NCI-H526 treated with DMSO at 0.1 percent for 48 hours (cell line): ENCODE data around the gene KLF11.

Experiments
- DNase-seq: peaks from one replicate; lab custom pipeline; 2025; lab: John Stamatoyannopoulos, UW

Gene KLF11

DNA sequence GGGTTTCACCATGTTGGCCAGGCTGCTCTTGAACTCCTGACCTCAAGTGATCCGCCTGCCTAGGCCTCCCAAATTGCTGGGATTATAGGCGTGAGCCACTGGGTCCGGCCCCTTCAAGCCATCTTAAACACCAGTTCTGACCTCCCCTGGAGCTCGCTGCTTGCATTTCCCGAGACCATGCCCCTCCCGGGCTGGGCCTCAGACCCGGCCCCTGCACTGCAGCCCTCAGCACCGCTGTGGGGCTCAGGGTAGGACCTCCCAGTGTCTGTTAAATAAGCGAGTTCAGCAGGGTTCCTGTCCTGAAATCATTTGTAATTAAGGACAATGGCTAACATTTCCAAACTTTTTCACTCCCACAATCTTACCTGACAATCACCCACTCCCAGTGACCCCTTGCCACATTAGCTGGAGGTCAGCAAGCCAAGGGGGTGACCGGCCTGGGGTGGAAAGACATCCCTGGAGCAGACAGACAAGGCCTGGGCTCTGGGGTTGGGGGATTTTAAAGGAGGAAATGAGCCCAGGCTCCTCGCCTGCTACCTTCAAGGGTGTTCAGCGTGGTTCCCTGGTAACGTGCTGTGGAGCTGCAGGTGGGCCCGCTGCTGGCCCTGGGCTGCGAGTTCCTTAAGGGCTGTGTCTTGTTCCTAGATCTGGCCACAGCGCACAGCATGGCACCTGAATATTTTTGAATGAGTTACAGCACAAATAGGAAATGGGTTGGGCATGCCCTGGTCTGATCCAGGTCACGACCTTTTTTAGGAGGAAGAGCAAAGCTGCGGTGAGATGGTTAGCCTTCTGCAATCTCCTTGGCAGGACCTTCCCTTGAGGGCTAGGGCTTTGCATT is 21.8 kb downstream of the KLF11 start:
- DNase-seq: no peak

DNA sequence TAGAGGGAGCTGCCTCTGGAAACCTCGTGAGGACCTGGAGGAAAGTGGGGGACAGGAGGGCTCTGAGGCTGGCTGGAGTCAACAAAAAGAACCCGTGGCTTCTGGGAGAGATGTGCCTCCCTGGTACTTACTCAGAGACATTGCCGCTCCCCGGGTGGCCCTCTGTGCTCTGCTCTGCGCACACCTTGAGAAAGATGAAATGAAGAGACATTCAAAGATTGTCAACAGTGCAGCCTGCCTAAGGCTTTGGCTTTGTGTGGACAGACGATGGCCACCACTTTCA is 22.4 kb downstream of the KLF11 start:
- no peak for DNase-seq

DNA sequence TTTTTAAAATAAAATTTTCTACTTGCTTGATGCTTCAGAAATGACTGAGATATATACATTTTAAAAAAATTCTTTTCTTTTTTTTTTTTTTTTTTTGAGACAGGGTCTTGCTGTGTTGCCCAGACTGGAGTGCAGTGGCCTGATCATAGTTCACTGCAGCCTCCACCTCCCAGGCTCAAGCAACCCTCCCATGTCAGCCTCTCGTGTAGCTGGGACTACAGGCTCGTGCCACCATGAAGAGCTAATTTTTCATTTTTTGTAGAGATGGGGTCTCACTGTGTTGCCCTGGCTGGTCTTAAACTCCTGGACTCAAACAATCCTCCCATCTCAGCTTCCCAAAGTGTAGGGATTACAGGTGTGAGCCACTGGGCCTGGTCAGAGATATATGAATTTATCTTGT is 24.0 kb downstream of the KLF11 start:
- DNase-seq: no peak

DNA sequence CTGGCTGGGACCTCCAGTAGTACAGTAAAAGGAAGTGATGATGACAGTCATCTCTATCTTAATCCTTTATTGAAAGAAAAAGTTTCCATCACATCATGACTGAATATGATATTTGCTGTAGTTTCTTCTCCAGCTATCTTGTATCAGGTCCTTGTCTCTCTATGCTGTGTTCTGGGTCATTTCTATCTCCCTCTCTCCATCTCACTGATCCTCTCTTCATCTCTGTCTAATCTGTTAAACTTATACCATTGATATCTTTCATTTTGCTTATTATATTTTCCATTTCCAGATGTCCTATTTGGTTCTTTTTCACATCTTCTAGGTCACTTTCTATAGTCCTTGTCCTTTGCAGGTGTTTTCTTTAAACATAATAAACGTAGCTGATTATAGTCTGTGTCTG is 24.5 kb downstream of the KLF11 start:
- no peak for DNase-seq

DNA sequence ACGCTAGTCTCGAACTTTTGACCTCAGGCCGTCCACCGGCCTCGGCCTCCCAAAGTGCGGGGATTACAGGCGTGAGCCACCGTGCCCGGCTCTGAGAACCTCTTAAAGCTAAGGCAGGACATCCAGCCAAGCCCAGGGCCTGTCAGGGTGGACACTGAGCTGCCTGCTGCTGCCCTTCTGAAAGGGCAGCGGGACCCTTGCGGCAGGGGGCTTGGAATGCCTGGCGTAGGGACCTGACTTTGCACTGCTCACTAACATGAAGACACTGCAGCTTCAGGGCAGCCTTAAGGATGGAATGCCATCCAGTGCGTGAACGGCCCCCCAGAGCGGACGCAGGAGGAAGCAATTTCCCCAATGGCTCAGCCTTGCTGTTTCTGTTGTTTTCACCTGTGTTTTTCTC is 27.8 kb downstream of the KLF11 start:
- DNase-seq: no peak

DNA sequence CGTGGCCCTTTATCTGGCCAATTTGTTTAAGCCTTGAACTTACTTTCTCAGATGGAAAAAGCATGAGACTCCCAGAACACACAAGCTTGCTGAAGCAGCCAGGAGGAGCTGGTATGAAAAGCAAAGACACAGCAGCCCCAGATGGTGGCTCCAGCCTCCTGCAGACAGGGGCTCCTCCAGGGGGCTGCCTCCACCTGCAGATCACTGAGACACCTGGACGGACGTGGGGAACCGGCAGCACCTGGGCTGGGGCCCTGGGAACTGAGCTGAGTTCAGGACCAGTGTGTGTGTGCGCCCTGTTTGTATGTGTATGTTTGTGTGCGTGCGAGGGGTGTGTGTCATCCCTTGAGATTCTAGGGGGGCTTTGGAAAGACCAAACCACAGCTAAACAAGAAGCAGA is 28.2 kb downstream of the KLF11 start:
- DNase-seq: no peak

DNA sequence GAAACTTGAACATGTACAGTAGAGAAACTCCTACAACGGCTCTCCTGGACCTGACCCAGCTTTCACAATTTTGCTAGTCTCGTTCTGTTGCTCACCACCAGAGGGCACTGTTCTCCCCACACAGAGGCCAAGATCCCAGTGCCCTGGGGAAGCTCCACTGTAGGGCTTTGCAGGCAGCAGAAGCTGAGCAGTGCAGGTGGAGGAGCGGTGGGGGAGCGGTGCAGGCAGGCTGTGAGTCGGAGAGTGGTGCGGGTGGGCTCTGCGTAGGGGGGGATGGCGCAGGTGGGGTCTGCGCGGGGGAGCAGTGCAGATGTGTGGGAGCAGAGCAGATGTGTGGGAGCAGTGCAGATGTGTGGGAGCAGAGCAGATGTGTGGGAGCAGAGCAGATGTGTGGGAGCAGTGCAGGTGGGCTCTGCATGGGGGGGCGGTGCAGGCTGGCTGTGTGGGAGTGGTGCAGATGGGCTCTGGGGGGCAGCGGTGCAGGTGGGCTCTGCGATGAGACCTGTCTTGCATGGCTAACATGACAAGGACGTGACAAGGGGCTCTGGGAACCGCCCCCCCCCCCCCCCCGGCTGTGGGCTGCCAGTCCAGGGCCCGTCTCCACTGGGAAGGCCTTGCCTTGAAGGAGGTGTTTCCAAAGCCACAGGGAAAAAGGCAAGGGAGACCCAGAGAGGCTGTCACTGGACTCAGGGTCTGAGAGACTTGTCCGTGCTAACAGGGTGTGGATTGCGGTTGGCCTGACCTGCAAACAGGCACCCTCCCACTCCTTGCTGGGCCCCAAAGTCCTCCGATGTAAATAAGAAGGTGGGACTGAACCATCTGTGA is 29.5 kb downstream of the KLF11 start:
- peak; percentile 80 for DNase-seq

DNA sequence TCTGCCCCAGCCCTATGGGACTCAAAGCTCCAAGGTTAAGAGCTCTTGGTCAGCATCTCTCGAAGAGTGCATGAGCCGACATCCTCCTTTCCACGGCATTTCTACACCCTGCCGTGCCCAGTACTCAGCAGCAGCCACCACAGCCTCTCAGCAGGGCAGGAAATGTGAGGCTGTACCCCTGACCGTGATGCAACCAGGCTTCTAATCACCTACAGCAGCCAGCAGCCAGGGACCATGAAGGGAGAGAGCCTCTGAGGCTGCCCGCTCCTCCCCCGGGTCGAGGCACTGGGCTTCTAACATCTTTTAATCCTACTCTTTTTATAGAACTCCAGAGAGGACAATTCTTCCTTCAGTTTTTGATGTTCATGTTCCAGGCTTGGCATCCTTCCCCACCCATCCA is 30.4 kb downstream of the KLF11 start:
- no peak for DNase-seq

DNA sequence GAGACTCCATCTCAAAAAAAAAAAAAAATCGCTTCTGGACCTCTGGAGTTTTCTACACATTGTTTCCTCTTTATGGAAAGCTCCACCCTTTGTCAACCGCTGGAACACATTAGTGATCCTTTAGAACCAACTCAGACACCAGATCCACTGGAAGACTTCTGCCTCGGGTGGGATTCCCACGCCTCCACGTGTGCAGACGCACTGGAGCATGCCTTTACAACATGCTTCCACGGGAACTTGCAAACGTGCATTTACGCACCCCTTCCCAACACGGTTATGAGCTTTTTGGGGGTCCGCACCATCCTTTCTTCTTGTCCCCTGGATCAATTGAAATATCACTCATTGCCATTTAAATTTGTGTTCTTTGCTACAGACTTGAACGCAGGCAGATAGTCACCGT is 31.8 kb downstream of the KLF11 start:
- no peak for DNase-seq

DNA sequence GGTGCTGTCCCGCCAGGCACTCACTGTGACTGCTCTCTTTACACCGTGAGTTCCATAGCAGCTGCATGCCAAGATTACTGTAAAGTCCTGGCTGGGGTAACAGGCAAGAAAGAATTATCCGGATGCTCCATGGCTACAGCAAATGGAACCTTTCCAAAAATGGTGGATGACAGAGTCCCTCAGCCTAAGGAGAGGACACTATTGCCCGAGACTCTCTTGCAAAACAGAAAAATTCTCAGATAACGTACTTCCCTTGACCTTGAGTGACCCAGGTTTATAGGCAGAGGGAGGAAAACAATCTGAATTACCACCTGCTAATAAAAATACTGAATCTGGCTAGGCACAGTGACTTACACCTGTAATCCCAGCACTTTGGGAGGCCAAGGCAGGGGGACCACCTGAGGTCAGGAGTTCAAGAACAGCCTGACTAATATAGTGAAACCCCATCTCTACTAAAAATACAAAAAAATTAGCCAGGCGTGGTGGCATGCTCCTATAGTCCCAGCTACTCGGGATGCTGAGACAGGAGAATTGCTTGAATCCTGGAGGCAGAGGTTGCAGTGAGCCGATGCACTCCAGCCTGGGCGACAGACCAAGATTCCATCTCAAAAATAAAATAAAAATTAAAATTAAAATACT is 32.3 kb downstream of the KLF11 start:
- DNase-seq: no peak

DNA sequence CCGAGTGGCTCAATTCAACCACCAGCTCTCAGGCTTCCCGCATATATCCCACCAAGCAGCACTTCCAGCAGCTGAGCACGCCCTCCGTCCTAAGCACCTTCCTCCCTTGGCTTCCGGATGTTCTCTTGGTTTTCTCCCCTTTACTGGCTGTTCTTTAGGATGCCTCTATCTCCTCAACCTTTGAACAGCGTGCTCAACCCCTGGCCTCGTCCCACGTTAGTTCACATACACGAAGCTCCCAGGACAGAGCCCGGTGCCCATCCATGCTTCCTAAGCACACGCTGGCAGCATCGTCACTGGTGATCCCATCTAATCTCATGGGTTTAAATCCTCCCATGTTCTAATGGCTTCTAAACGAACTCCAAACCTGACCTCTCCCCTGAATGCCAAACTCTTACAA is 33.2 kb downstream of the KLF11 start:
- DNase-seq: no peak

DNA sequence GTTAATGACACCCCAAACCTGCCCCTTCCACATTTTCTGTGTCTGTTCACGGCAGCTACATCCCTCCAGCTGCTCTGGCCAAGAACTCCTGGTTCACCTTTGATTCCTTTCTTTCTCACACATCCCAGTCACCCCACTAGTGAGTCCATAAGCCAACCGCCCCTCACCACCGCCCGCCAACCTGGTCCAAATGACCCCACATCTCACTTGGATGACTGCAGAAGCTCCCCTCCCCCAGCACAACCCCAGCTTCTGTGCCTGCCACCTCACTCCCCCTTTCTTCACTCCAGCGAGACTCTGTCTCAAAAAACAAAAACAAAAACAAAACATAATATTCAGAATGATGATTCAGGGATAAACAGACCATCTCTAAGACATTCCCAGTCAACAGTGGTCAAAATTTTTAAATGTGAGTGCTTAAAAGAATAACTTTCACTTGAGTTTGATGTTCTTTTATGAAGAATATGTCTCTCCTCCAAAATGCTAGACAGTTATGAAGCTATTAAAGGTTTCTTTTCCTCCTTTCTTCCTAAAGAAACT is 33.7 kb downstream of the KLF11 start:
- DNase-seq: no peak

DNA sequence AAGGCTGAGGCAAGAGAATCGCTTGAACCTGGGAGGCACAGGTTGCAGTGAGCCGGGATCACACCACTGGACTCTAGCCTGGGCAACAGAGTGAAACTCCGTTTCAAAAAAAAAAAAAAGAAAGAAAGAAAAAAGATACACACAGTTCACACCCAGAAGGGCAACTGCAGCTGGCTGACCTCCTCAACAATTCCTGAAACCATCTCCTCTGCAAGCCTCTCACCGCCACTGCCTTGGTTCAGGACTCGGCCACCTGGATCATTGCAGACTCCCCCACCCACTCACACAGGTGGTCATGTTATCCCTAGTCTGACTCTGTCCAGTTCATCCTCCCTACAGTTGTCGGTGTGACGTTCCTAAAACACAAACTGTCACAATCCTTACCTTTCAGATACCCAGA is 34.7 kb downstream of the KLF11 start:
- DNase-seq: no peak

DNA sequence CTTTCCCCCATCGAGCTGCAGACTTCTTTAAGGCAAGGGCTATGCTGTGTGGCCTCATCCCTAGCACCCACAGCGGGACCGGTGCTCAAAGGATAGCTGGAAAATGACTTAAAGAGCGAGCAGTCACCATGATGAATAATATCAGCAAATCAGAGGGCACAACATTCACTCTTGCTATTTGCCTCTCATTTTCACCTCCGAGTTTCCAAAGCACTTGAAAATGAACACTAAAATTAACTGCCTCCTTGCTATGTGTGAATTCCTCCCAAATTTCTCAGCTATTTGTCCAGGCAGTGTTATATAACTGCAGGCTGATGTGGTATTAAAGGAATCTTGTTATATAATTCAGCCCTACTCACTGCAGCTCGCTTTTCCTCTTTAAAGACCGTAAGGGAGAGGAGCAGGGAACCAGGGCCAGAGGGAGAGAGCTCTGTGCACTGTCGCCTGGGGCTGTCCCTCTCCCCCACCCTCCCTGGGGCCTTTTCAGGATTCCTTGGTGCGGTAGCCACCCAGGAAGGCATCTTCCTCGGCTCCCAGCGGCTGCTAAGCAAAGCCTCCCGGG is 35.4 kb downstream of the KLF11 start:
- DNase-seq: no peak

DNA sequence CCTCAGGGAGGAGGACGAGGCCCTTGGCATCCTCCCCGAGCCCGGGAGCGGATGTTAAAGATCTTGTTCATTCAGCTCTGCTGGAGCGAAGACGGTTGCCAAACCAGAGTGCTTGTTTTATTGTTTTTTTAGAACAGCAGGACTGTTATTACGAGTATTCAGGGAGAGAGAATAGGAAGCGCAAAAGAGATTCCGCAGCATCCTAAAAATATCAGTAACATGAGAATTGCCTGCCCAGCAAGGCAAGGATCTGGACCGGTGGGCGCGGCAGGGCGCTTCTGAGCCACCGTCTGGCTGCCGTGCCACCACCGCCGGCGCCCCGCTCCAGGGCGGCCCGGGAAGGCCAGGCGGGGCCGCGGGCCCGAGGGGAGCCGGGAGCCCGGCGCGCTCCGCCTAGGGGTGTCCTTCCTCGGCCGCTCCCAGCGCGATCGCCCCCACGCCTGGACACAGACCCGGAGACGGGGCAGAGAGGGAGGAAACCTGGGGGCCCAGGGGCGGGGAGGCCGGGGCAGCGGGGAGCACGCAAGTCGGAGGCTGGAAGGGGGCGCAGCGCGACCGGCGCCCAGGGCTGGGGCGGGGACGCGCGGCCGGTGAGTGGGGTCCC is 36.0 kb downstream of the KLF11 start:
- DNase-seq: no peak

DNA sequence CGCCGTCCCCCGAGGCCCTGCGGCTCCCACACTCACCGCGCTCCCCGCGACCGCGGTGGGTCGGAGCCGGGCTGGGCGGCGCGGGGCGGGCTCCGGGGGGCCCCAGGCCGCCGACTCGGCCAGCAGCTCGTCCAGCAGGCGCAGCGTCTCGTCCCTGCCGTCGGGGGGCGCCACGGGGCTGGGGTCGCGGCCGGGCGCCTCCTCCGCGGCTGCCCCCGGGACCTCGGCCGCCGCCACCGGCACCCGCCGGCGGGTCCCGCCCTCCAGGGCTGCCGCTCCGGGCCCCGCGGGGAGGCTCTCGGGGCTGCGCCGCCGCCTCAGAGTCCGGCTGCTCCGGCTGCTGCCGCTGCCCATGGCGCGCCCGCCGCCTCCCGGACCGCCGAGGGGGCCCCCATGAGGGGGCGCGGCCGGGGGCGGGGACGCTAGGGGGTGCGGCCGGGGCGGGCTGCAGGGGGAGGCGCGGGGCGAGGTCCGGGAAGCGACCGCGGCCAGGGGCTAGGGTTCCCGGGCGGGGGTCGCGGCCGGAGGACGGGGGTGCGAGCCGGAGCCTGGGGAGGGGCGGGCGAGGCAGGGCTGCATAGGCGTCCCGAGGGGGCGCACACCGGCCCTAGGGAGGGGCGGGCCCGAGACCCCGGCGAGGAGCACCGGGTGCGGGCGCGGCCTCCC is 36.7 kb downstream of the KLF11 start, which contains the start of gene CYS1:
Gene CYS1 (minus strand): TSS at position 542 of the 666 bp plus-strand sequence. CDS start 188 bp downstream, at position 354.
- DNase-seq: no peak

DNA sequence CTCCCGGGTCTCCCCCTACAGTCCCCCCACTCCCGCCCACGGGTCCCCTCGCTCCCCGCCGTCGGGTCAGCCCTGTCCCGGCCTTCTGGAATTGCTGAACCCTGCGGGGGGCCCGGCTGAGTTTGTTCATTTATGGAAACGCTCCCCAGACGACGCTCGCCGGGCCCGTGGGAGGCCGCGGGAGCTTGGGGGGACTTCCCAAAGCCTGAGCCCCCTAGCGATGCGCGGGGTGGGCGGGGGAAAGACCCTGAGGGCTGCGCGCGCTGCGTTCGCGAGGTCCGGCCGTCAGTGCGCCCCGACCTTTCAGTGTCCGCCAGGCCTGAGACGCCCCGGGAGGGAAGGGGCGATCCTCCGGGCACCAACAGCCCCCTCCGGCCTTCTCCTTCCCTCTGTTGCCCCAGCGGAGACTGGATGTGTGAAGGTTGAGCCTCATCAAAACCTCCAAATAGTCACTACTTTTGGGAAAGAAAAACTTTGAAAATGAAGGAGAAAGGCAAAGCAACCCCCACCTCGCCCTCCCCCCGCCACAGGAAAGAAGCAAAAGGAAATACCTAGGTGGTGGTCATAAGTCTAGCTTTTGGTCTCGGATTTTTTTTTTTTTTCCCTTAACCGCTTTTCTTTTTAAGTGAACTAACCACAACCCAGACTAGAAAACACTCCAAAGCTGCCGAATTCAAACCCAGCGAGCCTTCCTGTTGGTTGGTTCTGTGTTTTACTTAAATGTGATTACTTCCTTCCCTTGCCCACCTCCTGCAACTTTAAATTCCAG is 37.4 kb downstream of the KLF11 start:
- no peak for DNase-seq

DNA sequence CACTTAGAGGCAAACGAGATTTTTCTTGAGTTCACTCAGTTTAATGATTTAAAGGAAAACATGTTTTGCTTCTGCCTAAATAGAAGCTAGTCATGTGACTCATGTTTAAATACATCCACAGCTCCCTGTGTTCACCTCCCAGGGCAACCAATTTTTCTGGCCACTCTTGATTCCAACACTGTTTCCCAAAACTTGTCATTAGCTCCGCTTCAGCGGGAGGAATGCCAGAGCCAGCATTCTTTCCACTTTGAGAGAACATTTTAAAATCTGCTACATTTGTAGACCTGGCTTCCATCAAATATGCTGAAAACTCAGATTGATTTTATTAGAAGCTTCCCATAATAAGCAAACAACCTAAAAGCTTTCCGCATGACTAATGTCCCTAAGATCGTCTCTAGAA is 39.7 kb downstream of the KLF11 start:
- no peak for DNase-seq

DNA sequence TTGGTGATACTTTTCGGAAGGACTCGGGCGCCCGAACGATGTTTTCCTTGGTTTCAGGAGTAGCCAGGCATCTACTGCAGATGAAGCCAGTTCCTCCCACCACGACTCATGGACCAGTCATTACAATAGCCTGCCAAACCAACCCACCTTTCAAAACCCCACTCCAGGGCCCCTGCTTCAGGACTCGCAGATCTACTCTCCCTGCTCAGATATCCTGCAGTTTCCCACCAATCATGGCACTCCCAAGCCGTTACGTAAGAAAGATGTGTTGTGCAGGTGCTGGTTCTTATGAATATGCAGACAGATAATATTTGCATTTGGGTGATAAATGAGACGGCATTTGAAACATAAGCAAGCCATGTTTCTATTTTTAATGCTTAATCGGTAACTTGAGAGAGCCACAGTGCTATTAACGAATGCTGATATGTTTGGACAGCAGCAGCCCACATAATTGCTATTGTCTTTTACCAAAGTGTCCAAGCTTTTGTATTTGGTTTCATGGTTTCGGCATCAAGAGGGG is 40.4 kb downstream of the KLF11 start:
- DNase-seq: peak; percentile 95

DNA sequence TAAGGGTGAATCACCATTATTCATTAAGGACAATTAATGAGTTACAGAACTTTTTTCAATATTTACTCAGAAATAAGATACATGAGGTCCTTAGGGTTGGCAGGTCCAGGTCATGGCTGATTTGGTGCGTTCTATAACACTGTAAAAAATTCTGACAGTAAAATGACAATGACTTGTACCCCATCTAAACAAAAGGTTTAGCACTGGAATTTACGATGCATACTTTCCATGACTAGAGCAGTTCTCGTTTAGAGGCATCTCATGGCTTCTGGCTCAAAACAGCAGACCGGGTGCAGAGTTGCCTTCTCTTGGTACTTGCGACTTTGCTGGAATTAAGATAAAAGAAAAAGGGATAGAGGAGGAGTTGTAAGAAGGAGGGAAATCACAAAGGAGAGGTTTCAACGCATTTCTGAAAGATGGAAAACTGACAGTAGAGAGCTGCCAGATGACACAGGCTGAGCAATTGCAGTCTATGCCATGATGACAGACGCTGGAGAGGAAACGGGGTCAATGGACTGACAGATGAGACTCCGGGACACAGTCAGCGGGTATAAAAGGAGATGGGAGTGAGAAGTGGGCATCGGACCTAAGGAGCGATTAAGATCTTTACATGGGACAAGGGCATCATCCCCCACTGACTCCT is 41.0 kb downstream of the KLF11 start:
- no peak for DNase-seq
